Natural killer cell treated with Interleukin-12 subunit alpha and Interleukin-12 subunit beta and Interleukin-15 and Interleukin-18, amount 100 ng/mL, for 72 hours (primary cell): ENCODE results near the gene EGFL8. TPM values are rescaled to one million over a fixed set of nuclear protein-coding genes. Genes with fewer than 3 reads are reported as not detected.
"Not testable (repeated sequence)": the region's sequence is repeated elsewhere in the genome, so short reads cannot be mapped to it uniquely, and the experiment has no call there.

Experiments
- ATAC-seq, 2 donors: fragments of 150-1000 bp; cut with Tn5 transposase in 1 of 2; sonication (Bioruptor Pico), chemical (Tn5 transposase) in 1 of 2; 2 replicates each; pipeline ENCODE4 v1.10.0; 2021
- DNase-seq: peaks from one replicate; pipeline ENCODE4 v3.0.0; 2022; ENCODE audit warnings: low spot score
- H3K27ac Mint-ChIP-seq, 2 donors: 1 replicate in 1 of 2; 2 replicates in 1 of 2; pipeline ENCODE4 v1.8.0; 2022; ENCODE audit warnings: mixed read lengths in 2 of 2, mild to moderate bottlenecking in 1 of 2, moderate library complexity in 1 of 2
- H3K27me3 Mint-ChIP-seq, 2 donors: 1 replicate in 1 of 2; 2 replicates in 1 of 2; pipeline ENCODE4 v1.8.0; 2022; ENCODE audit warnings: mixed read lengths in 2 of 2
- H3K36me3 Mint-ChIP-seq: one replicate; pipeline ENCODE4 v1.8.0; 2022; ENCODE audit warnings: mixed read lengths
- H3K4me1 Mint-ChIP-seq, 2 donors: 1 replicate in 1 of 2; 2 replicates in 1 of 2; pipeline ENCODE4 v1.8.0; 2022; ENCODE audit warnings: low read depth in 2 of 2, mixed read lengths in 2 of 2, mild to moderate bottlenecking in 1 of 2
- H3K4me3 Mint-ChIP-seq: one replicate; pipeline ENCODE4 v1.8.0; 2022; ENCODE audit warnings: mixed read lengths
- H3K9me3 Mint-ChIP-seq: 2 replicates; pipeline ENCODE4 v1.8.0; 2022; ENCODE audit warnings: mixed read lengths
- total RNA-seq, 2 donors: library from RNA; stranded (reverse); gene quantifications; one replicate each; pipeline ENCODE4 v1.2.3, GENCODE V29; 2022

Gene EGFL8
- total RNA-seq, 2 donors from 2014 or later, result 8.3 to 15.0 TPM

DNA sequence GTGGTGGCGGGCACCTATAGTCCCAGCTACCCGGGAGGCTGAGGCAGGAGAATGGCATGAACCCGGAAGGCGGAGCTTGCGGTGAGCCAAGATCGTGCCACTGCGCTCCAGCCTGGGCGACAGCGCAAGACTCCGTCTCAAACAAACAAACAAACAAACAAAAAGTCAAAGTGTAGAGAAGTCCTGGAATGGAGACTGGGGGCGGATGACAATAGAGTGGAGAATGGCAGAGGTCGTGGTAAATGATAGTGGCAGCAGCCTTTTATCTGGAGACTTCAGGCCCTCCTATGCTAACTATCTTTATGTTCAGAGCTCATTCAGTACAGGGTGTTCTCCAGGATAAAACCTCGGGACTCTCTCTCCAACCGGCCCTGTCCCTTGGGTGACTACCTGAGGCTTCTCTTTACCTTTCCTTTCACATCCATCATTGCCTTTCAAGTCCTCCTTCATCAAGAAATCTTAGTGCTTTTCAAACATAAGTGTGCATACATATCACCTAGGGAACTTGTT, 32.9 kb upstream of the EGFL8 start:
- Mint-ChIP-seq H3K4me1 (peaks cover 30 to 33% of the 10 kb centered on the region in 2 donors), H3K9me3 (no peaks in the 10 kb centered on the region), H3K36me3 (peaks cover 5% of the 10 kb centered on the region), H3K27me3 (peaks cover 0 to 3% of the 10 kb centered on the region in 2 donors), H3K4me3 (no peak overlapping the region), H3K27ac (no peak overlapping the region)
- no peak for ATAC-seq
- DNase-seq, result no peak

DNA sequence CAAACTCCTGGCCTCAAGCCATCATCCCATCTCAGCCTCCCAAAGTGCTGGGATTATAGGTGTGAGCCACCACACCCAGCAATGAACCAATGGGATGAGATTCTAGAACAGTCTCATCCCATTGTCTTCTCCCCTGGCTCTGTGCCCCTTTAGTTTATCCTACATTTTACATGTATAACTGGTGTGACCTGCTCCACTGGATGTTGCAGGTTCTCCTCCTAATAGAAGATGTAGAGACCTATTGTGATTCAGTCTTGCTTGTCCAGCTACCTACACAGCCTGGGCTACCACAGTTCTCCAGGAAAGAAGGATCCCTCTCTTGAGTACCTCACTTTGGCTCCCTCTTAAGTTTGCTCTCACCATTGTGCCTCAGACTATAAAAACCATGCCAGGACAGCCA, 32.3 kb upstream of the EGFL8 start:
- Mint-ChIP-seq H3K36me3 (peaks cover under 1% of the 10 kb centered on the region), H3K27ac (no peak overlapping the region), H3K9me3 (no peaks in the 10 kb centered on the region), H3K27me3 (peaks cover 0 to 3% of the 10 kb centered on the region in 2 donors), H3K4me1 (peaks cover 24 to 27% of the 10 kb centered on the region in 2 donors), H3K4me3 (no peak overlapping the region)
- ATAC-seq (no peak), DNase-seq (no peak)

DNA sequence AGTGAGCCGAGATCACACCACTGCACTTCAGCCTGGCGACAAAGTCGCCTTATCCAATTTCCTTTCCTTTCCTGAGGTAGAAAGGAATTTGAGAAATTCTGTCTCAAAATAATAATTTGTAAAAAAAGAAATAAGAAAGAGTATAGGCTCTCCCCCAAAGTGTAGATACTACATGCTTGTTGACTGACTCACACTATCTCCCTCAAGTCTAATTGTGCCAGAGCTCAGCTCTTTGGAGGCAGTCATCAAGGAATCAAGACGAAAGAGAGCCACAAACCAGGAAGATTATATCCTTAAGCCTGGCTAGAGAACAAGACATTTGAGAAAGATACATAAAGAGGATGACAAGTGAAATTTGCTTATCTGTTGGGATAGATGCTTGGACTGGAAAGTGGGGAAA, 30.6 kb upstream of the EGFL8 start:
- Mint-ChIP-seq H3K4me3 (no peak overlapping the region), H3K36me3 (no peaks in the 10 kb centered on the region), H3K4me1 (peaks cover 13 to 14% of the 10 kb centered on the region in 2 donors), H3K9me3 (no peaks in the 10 kb centered on the region), H3K27me3 (peaks cover 0 to 3% of the 10 kb centered on the region in 2 donors), H3K27ac (no peak overlapping the region)
- ATAC-seq, result no peak
- DNase-seq, result no peak

DNA sequence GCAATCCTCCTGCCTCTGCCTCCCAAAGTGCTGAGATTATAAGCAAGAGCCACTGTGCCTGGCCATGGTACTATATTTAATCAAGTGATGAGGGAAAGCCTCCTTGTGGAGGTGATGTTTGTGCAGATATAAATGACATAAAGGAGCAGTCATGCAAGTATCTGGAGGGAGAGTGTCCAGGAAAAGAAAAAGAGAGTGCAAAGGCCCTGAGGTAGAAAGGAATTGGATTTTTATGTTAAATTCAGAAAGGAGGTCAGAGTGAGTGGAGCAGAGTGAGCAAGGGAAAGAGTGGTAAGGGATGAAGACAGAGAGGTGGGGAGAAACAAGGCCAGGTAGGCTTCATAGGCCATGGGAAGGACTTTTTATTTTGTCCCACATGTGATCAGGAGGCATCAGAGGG, 26.9 kb upstream of the EGFL8 start:
- Mint-ChIP-seq H3K36me3 (no peaks in the 10 kb centered on the region), H3K27me3 (peaks cover 9 to 18% of the 10 kb centered on the region in 2 donors), H3K4me3 (no peak overlapping the region), H3K9me3 (no peaks in the 10 kb centered on the region), H3K27ac (no peak overlapping the region), H3K4me1 (no peaks in the 10 kb centered on the region)
- DNase-seq (no peak), ATAC-seq (no peak)

DNA sequence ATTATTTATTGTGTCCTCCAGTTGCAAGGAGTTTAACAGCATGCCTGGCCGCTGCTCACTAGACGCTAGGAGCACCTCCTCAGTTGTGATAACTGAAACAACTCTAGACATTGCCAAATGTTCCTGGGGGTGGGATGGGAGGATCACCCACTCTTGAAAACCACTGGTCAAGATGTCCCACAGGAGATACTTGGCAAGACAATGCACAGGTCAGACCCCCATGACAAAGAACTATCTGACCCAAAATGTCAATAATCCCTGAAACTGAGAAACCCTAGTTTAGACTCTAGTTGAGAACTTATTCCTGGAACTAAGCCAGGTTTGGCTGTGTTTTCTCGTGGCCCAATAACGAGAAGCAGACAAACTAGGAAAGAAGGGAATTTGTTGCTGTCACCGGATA, 24.8 kb upstream of the EGFL8 start:
- no peaks in the 10 kb centered on the region for H3K36me3 Mint-ChIP-seq
- no peak overlapping the region for H3K4me3 Mint-ChIP-seq
- ATAC-seq, result no peak
- H3K27me3 Mint-ChIP-seq, result peaks cover 9 to 18% of the 10 kb centered on the region in 2 donors
- no peak for DNase-seq
- no peaks in the 10 kb centered on the region for H3K4me1 Mint-ChIP-seq
- no peaks in the 10 kb centered on the region for H3K9me3 Mint-ChIP-seq
- no peak overlapping the region for H3K27ac Mint-ChIP-seq

DNA sequence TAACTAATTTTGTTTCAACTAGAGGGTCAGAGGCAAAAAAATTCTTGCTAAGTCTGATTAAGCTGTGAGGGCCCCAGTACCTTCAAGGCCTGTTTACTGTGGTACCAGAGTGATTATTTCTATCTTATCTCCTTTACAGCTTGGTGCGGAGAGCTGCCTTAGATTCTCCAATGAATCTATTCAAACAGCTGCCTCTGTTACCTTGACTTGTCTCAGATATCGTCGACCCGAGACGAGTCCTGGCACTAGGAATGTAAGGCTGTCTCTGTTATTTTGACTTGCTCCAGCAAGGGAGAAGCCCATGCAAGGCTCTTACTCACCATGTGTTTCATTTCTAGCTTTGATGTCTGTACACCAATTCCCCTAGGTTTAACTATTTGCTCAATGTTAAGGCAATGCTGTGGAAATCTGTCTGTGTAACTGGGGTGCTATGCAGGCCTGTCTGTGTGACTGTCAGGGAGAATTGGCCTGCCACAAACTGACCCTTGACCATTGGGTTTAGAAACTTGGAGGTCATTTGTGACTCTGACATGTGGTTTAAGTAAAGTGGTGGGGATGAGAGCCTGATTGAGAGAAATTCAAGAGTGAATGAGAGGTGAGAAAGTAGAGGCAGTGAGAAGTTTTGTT, 23.9 kb upstream of the EGFL8 start:
- Mint-ChIP-seq H3K36me3 (no peaks in the 10 kb centered on the region), H3K27ac (no peak overlapping the region), H3K4me1 (no peaks in the 10 kb centered on the region), H3K27me3 (peaks cover 6 to 18% of the 10 kb centered on the region in 2 donors), H3K9me3 (no peaks in the 10 kb centered on the region), H3K4me3 (no peak overlapping the region)
- no peak for DNase-seq
- no peak for ATAC-seq

DNA sequence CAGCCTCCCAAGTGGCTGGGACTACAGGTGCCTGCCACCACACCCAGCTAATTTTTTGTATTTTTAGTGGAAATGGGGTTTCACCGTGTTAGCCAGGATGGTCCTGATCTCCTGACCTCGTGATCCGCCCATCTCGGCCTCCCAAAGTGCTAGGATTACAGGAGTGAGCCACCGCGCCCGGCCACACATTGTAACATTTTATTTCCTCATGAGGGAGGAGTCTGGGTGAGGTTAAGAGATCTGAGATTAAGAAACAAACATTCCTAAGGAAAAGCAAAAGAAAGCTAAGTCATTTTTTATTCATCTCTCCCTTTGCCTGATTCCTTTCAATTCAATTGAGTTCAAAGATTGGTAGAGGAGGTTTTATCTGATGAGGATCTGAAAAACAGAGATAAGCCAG, 20.2 kb upstream of the EGFL8 start:
- ATAC-seq, H3K9me3 Mint-ChIP-seq, H3K4me3 Mint-ChIP-seq, H3K27ac Mint-ChIP-seq, DNase-seq, H3K36me3 Mint-ChIP-seq: not testable (repeated sequence)
- Mint-ChIP-seq H3K4me1 (peaks cover 20 to 22% of the 10 kb centered on the region in 2 donors), H3K27me3 (peaks cover 25 to 41% of the 10 kb centered on the region in 2 donors)

DNA sequence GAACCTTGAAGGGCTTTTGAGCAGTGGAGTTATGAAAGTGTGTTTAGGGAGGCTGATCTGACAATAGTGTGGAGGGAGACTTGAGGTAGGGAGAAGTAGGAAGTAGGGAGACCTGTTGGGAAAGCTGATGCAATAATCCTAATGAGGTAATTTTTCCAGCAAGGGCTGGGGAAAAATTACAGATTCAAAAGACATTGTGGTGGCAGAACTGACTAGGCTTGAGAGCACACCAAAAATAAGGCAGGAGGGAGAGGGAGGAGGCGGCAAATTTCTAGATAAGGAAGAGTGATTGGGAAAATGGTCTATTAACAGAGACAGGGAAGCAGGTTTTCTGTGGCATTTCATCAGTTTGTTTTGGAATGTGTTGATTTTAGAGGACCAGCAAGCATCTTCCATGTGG, 18.1 kb upstream of the EGFL8 start:
- DNase-seq (no peak), ATAC-seq (no peak)
- H3K27me3 Mint-ChIP-seq, result peaks cover 38 to 50% of the 10 kb centered on the region in 2 donors
- H3K27ac Mint-ChIP-seq, result no peak overlapping the region
- H3K36me3 Mint-ChIP-seq, result no peaks in the 10 kb centered on the region
- no peak overlapping the region for H3K4me3 Mint-ChIP-seq
- H3K4me1 Mint-ChIP-seq, result peaks cover 31 to 34% of the 10 kb centered on the region in 2 donors
- no peaks in the 10 kb centered on the region for H3K9me3 Mint-ChIP-seq

DNA sequence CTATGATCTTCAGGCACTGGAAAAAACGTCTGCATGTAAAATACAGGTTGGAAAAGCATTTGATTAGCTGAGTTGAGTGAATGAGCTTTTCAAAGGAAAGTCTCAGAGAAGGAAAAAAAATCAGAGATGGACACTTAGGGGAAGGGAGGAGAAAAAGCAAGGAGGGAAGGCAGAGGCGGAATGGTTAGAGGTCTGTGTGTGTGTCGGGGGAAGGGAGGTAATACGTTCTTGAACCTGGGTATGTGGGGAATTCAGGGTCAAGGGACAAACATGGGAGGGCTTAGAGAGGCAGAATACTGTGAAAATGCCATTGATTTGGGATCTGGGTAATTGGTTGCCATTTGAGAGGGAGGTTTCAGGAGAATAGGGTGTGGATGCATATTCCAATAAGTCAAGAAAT, 17.7 kb upstream of the EGFL8 start:
- H3K4me3 Mint-ChIP-seq, result no peak overlapping the region
- DNase-seq (no peak), ATAC-seq (no peak)
- H3K27ac Mint-ChIP-seq, result no peak overlapping the region
- H3K36me3 Mint-ChIP-seq, result no peaks in the 10 kb centered on the region
- no peaks in the 10 kb centered on the region for H3K9me3 Mint-ChIP-seq
- peaks cover 32 to 36% of the 10 kb centered on the region in 2 donors for H3K4me1 Mint-ChIP-seq
- H3K27me3 Mint-ChIP-seq, result peaks cover 40 to 51% of the 10 kb centered on the region in 2 donors

DNA sequence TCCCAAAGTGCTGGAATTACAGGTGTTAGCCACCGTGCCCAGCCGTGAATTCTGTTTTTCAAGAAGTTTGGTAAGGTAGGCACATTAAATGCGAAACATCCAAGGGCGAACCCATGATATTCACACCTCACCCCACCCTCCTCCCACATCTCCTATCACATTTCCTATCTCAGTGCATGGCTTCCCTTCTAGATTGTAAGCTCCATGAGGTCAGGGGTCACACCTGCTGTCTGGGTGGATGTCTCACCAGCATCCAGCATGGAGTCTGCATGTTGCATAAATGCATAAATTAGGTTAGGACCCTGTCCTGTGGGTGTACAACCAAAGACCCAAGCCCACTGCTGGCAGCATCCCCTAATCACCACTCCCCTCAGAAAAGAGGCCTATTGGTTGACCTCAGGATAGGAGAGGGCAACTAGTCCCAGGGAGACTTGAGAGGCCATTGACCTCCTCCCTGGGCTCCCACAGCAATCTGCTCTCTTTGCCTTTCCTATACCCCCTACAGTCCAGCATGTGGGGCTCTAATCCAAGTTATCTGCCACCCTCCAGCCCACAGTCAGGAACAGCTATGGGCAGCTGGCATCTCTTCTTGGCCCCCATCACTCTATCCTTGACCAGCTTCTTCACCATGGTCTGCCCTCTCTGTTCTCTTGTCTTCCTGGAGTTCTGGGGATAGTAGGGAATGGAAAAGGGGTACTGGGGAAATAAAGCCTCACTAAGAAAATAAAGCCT, 16.8 kb upstream of the EGFL8 start:
- peaks cover 35 to 43% of the 10 kb centered on the region in 2 donors for H3K27me3 Mint-ChIP-seq
- H3K36me3 Mint-ChIP-seq, result no peaks in the 10 kb centered on the region
- no peaks in the 10 kb centered on the region for H3K9me3 Mint-ChIP-seq
- peak overlapping the region; percentile 85 for H3K4me3 Mint-ChIP-seq
- peak overlapping the region in 1 of 2 donors; percentile 51 for H3K27ac Mint-ChIP-seq
- ATAC-seq (no peak), DNase-seq (no peak)
- peaks cover 32 to 40% of the 10 kb centered on the region in 2 donors for H3K4me1 Mint-ChIP-seq

DNA sequence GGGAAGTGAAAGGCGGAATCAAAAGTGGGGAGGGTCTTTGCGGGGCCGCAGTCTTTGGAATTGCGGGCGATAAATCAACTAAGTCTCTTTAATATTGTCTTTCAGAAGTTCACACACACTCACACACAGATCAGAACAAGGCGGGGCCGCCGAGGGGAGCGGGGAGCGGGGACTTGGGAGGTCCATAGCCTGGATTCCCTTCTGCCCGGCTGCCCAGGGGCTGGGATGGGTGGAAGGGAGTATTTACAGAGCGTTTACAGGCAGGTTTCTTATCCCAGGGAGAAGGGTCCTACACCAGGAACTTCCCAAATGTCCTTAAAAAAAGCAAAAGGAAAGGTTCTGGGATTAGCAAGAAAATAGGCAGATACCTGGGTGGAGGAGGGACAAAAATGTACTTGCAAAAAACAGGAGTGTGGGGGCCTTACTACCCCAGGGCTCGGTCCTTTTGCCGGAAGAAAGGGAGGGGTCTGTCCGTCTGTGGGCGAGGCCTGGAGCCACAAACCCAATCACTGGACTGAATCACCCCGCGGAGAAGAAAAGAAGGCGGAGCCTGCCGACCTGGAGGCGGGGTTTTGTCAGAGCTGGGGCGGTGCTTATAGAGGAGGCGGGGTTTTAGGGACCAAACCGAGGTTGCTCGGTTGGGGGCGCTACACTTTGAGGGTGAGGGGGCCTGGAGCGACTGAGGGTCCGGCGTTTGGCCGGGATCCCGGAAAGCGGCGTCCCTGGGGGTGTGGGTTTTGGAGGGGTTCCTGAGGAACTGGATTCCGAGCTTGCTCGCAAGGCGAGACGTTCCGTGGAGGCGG, 15.9 kb upstream of the EGFL8 start:
- DNase-seq (peak; percentile 82), ATAC-seq (peak; percentile 90 to 95)
- Mint-ChIP-seq H3K4me3 (peak overlapping the region; percentile 85), H3K27me3 (peaks cover 35 to 43% of the 10 kb centered on the region in 2 donors), H3K4me1 (peaks cover 32 to 46% of the 10 kb centered on the region in 2 donors), H3K27ac (peak overlapping the region; percentile 51 to 80), H3K9me3 (no peaks in the 10 kb centered on the region), H3K36me3 (no peaks in the 10 kb centered on the region)

DNA sequence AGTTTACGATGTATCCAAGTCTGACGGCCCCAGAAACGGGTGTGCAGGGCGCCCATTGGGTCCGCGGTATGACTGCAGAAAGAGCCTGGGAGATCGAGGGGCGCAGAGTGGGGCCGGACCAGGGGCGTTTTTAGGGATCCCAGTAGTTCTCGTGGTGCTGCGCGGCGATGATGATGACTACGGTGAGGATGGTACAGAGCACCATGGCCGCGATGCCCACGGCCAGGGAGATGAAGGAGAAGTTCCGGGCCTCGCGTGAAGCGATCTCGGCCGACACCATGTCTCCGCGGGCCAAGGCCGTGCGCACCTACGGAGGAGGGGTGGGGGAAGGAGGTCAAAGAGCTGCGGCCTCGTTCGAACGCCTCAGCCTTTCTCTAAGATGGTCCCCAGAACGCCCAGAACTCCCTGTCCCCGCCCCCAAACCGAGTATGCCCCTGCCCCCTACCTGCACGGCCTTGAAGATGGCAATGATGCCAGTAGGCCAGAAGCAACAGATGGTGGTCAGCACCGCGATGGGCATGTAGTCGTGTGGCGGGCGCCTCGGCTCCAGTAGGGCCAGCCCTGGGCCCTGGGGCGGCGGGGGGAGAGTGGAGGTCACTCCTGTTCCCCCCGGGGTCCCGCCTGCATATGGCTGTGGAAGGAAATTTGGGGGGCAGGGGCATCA, 15.2 kb upstream of the EGFL8 start:
- Mint-ChIP-seq H3K4me1 (peaks cover 36 to 52% of the 10 kb centered on the region in 2 donors), H3K27ac (peak overlapping the region; percentile 51 to 80), H3K27me3 (peaks cover 35 to 43% of the 10 kb centered on the region in 2 donors), H3K9me3 (no peaks in the 10 kb centered on the region), H3K4me3 (peak overlapping the region; percentile 85), H3K36me3 (no peaks in the 10 kb centered on the region)
- DNase-seq (no peak), ATAC-seq (peak; percentile 22 to 40)
